K562 treated with DMSO at 1 percent for 12 hours (cell line): ENCODE data around the gene NUP54. TPM values are rescaled to one million over a fixed set of nuclear protein-coding genes. Genes with fewer than 3 reads are reported as not detected.

Experiments
- total RNA-seq: library from RNA; unstranded; fragments of 300-600 nt; gene quantifications from 2 replicates; pipeline ENCODE4 v1.2.3, GENCODE V29; 2022; ENCODE audit not compliant: insufficient read depth

NUP54 gene
- 16.6 and 38.4 TPM in 2 replicates for total RNA-seq

GRCh38 chr4:76148142-76148865 lies at the start of gene NUP54:
Gene NUP54, minus strand, starts transcription at chr4:76148397. Its CDS starts 23 bp downstream, at chr4:76148374.

GRCh38 chr4:76074468-76074867 lies 73.7 kb downstream of the NUP54 start, which contains the start of gene ART3:
Gene ART3, plus strand, starts transcription at chr4:76074709. Its CDS starts 1,181 bp downstream, at chr4:76075890.

Other genes starting within 250 kb of the NUP54 start
- not detected in 2 replicates for gene PPEF2, start 245.9 kb downstream of the NUP54 start, total RNA-seq
- 6.7 and 27.9 TPM in 2 replicates for gene NAAA, start 207.4 kb downstream of the NUP54 start, total RNA-seq
- gene SDAD1, start 157.5 kb downstream of the NUP54 start, total RNA-seq = 7.7 and 20.6 TPM in 2 replicates
- not detected in 2 replicates for gene CXCL9, start 140.9 kb downstream of the NUP54 start, total RNA-seq
- gene CXCL10, start 124.9 kb downstream of the NUP54 start, total RNA-seq = 4.0 and 10.2 TPM in 2 replicates
- 7.9 and 20.8 TPM in 2 replicates for gene CXCL11, start 112.3 kb downstream of the NUP54 start, total RNA-seq
- 1.2 TPM in 1 of 2 replicates, not detected in the other for gene ART3, start 73.7 kb downstream of the NUP54 start, total RNA-seq
- 14.1 and 43.7 TPM in 2 replicates for gene SCARB2, start 65.4 kb upstream of the NUP54 start, total RNA-seq
- gene FAM47E, start 103.3 kb upstream of the NUP54 start, total RNA-seq = 9.7 and 15.2 TPM in 2 replicates
- 2.2 and 3.0 TPM in 2 replicates for gene STBD1, start 158.3 kb upstream of the NUP54 start, total RNA-seq